Neutrophil (primary cell): ENCODE data around the gene WDFY4.

Source experiments
- H3K27ac ChIP-seq: fragments of 200-600 bp; sonication (generic); 2 replicates; pipeline ENCODE4 v1.5.1; 2016; ENCODE audit warnings: mild to moderate bottlenecking, moderate library complexity
- H3K27me3 ChIP-seq: fragments of 200-600 bp; sonication (generic); 2 replicates; pipeline ENCODE4 v1.6.0; 2016; ENCODE audit warnings: mild to moderate bottlenecking
- H3K36me3 ChIP-seq: fragments of 200-600 bp; sonication (generic); 2 replicates; pipeline ENCODE4 v1.5.1; 2017
- H3K4me1 ChIP-seq, 2 experiments: fragments of 200-600 bp in 1 of 2; sonication (generic) in 1 of 2; 1 replicate in 1 of 2; 2 replicates in 1 of 2; pipeline versions ENCODE4 v1.5.1 to v1.6.1; 2013 to 2016; ENCODE audit warnings: low read depth in 1 of 2, low read length in 1 of 2, mild to moderate bottlenecking in 1 of 2, moderate library complexity in 1 of 2; ENCODE audit not compliant: control insufficient read depth in 1 of 2, insufficient read depth in 1 of 2
- H3K4me3 ChIP-seq, 2 experiments: fragments of 200-600 bp in 1 of 2; sonication (generic) in 1 of 2; 1 replicate in 1 of 2; 2 replicates in 1 of 2; pipeline ENCODE4 v1.5.1; 2013 to 2016; ENCODE audit warnings: low read depth in 1 of 2, low read length in 1 of 2, mild to moderate bottlenecking in 1 of 2, moderate library complexity in 1 of 2
- H3K9me3 ChIP-seq: fragments of 200-600 bp; sonication (generic); 2 replicates; pipeline ENCODE4 v1.5.1; 2016
- CTCF ChIP-seq: fragments of 200-600 bp; sonication (generic); IDR thresholded peaks from 2 replicates; pipeline ENCODE4 v1.5.1; 2016; ENCODE audit warnings: antibody characterized with exemption

WDFY4 gene

GRCh38 chr10:48699011-48699627, 14.4 kb downstream of the WDFY4 start:
- Histone ChIP-seq H3K4me1 (peaks cover 41 to 46% of the 10 kb centered on the region in 2 experiments), H3K27ac (no peak overlapping the region), H3K36me3 (peaks cover 4% of the 10 kb centered on the region), H3K4me3 (no peak overlapping the region), H3K27me3 (no peaks in the 10 kb centered on the region), H3K9me3 (no peaks in the 10 kb centered on the region)
- no peak for TF ChIP-seq CTCF

GRCh38 chr10:48700071-48700470, 15.4 kb downstream of the WDFY4 start:
- Histone ChIP-seq H3K27me3 (no peaks in the 10 kb centered on the region), H3K36me3 (peaks cover 4% of the 10 kb centered on the region), H3K4me3 (no peak overlapping the region), H3K27ac (no peak overlapping the region), H3K9me3 (no peaks in the 10 kb centered on the region), H3K4me1 (peaks cover 34 to 37% of the 10 kb centered on the region in 2 experiments)
- no peak for TF ChIP-seq CTCF

- Histone ChIP-seq H3K4me3 (no peak overlapping the region), H3K4me1 (peaks cover 30 to 33% of the 10 kb centered on the region in 2 experiments), H3K36me3 (peaks cover 4% of the 10 kb centered on the region), H3K27me3 (no peaks in the 10 kb centered on the region), H3K27ac (no peak overlapping the region), H3K9me3 (no peaks in the 10 kb centered on the region)
- no peak for TF ChIP-seq CTCF
Observed at GRCh38 chr10:48700493-48700892, 15.8 kb downstream of the WDFY4 start.

GRCh38 chr10:48701139-48701901, 16.6 kb downstream of the WDFY4 start:
- Histone ChIP-seq H3K36me3 (peaks cover 4% of the 10 kb centered on the region), H3K4me3 (no peak overlapping the region), H3K27me3 (no peaks in the 10 kb centered on the region), H3K4me1 (peaks cover 21 to 25% of the 10 kb centered on the region in 2 experiments), H3K27ac (peak overlapping the region; percentile 63), H3K9me3 (no peaks in the 10 kb centered on the region)
- TF ChIP-seq CTCF: no peak

GRCh38 chr10:48701941-48702340, 17.3 kb downstream of the WDFY4 start:
- no peak for TF ChIP-seq CTCF
- H3K27me3 ChIP-seq: no peaks in the 10 kb centered on the region
- no peak overlapping the region for H3K4me3 ChIP-seq
- no peaks in the 10 kb centered on the region for H3K9me3 ChIP-seq
- H3K36me3 ChIP-seq: peaks cover 4% of the 10 kb centered on the region
- peaks cover 16 to 20% of the 10 kb centered on the region in 2 experiments for H3K4me1 ChIP-seq
- H3K27ac ChIP-seq: peak overlapping the region; percentile 63
